Right atrium auricular region (tissue), 2 donors: Measurements from ENCODE around the gene DPP10. TPM values are rescaled to one million over a fixed set of nuclear protein-coding genes. Genes with fewer than 3 reads are reported as not detected.

Experiments
- DNase-seq: peaks from one replicate; pipeline ENCODE4 v3.0.0-alpha.2; 2019; ENCODE audit warnings: low spot score
- H3K27ac ChIP-seq, 2 donors: fragments of 200-600 bp; sonication (generic); 1 replicate in 1 of 2; 2 replicates in 1 of 2; pipeline ENCODE4 v1.5.1; 2016 to 2019
- H3K27me3 ChIP-seq, 2 donors: fragments of 200-600 bp; sonication (generic); one replicate each; pipeline versions ENCODE4 v1.5.1 to v1.6.0; 2017 to 2019
- H3K36me3 ChIP-seq: fragments of 200-600 bp; sonication (generic); one replicate; pipeline ENCODE4 v1.5.1; 2016
- H3K4me1 ChIP-seq, 2 donors: fragments of 200-600 bp; sonication (generic); one replicate each; pipeline versions ENCODE4 v1.5.1 to v1.6.0; 2017 to 2019
- H3K4me3 ChIP-seq, 2 donors: fragments of 200-600 bp; sonication (generic); 1 replicate in 1 of 2; 2 replicates in 1 of 2; pipeline ENCODE4 v1.5.1; 2017 to 2019; ENCODE audit warnings: mild to moderate bottlenecking in 1 of 2, moderate library complexity in 1 of 2
- H3K9me3 ChIP-seq, 2 donors: fragments of 200-600 bp; sonication (generic); one replicate each; pipeline ENCODE4 v1.5.1; 2019
- CTCF ChIP-seq, 2 donors: fragments of 200-600 bp; sonication (generic); IDR thresholded peaks; one replicate each; pipeline ENCODE4 v1.5.1; 2019; ENCODE audit warnings: antibody characterized with exemption in 2 of 2
- total RNA-seq, 2 donors: library from RNA; depleted of rRNA; stranded (reverse); fragments of >200 nt; gene quantifications; one replicate each; pipeline ENCODE4 v1.1.0, GENCODE V29; 2016

Gene DPP10
- total RNA-seq, 2 donors from 2014 or later: not detected

DNA sequence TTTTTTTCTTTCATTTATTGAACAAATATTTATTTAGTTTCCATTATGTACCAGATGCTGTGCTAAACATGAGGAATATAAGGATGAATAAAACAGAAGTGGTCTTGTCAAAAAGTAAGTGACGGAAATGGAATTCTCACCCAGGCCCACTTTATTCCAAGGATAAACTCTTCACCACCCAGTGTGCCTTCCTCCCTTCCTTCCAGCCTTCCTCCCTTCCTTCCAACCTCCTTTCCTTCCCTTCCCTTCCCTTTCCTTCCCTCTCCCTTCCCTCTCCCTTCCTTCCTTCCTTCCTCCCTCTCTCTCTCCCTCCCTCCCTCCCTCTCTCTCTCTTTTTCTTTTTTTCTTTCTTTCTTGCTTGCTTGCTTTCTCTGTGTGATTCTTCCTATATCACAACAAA is 240.8 kb downstream of the DPP10 start:
- no peak overlapping the region for H3K27ac ChIP-seq
- no peak for DNase-seq
- no peak overlapping the region for H3K4me3 ChIP-seq
- H3K36me3 ChIP-seq: no peaks in the 10 kb centered on the region
- no peak for TF ChIP-seq CTCF (IDR thresholded peaks at IDR 0.05)
- H3K9me3 ChIP-seq: no peaks in the 10 kb centered on the region
- H3K27me3 ChIP-seq: no peaks in the 10 kb centered on the region
- H3K4me1 ChIP-seq: no peaks in the 10 kb centered on the region

DNA sequence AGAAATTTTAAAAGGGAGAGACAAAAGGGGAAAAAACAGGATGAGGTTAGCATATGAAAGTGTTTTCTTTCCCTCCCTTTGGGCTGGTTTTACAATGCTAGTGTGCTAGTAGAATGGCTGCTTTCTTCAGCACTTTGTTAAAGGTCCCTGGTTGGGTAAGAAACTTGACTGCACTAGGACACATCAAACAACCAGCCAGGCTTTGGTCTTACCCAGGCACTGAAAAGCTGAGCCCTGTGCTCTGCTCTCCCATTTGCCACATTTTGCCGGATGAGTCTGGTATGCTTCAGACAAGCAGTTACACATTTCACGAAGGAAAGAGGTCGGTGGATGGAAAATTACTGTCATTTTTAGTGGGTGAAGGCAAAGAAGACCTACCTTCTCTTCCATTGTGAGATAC is 242.0 kb downstream of the DPP10 start:
- no peak for DNase-seq
- Histone ChIP-seq H3K27me3 (no peaks in the 10 kb centered on the region), H3K4me3 (no peak overlapping the region), H3K4me1 (no peaks in the 10 kb centered on the region), H3K27ac (no peak overlapping the region), H3K9me3 (no peaks in the 10 kb centered on the region), H3K36me3 (no peaks in the 10 kb centered on the region)
- TF ChIP-seq CTCF (IDR thresholded peaks at IDR 0.05): no peak

DNA sequence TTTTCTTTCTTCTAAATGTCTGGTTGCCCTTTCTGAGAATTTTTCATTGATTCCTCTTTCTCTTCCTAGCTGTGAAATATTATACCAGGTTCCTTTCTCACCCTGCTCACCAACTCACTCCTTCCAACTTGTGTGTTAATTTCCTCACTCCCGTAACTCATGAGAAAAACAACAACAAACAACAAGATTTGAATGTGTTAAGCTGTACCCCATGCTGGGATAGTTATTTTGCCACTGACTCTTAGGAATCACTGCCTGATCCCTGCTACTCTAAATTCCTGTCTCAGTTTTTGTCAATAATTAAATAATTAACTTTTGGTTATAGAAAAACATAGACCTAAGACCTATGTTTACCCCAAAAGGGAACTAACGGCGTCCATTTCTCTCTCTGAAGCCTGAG is 242.7 kb downstream of the DPP10 start:
- Histone ChIP-seq H3K4me3 (no peak overlapping the region), H3K36me3 (no peaks in the 10 kb centered on the region), H3K9me3 (no peaks in the 10 kb centered on the region), H3K27me3 (no peaks in the 10 kb centered on the region), H3K27ac (no peak overlapping the region), H3K4me1 (no peaks in the 10 kb centered on the region)
- DNase-seq: no peak
- TF ChIP-seq CTCF (IDR thresholded peaks at IDR 0.05): no peak

- H3K4me1 ChIP-seq: no peaks in the 10 kb centered on the region
- no peaks in the 10 kb centered on the region for H3K27me3 ChIP-seq
- no peaks in the 10 kb centered on the region for H3K36me3 ChIP-seq
- H3K9me3 ChIP-seq: no peaks in the 10 kb centered on the region
- H3K4me3 ChIP-seq: no peak overlapping the region
- TF ChIP-seq CTCF (IDR thresholded peaks at IDR 0.05): no peak
- H3K27ac ChIP-seq: no peak overlapping the region
- no peak for DNase-seq
Observed at GRCh38 chr2:114688241-114688640, 245.8 kb downstream of the DPP10 start.

DNA sequence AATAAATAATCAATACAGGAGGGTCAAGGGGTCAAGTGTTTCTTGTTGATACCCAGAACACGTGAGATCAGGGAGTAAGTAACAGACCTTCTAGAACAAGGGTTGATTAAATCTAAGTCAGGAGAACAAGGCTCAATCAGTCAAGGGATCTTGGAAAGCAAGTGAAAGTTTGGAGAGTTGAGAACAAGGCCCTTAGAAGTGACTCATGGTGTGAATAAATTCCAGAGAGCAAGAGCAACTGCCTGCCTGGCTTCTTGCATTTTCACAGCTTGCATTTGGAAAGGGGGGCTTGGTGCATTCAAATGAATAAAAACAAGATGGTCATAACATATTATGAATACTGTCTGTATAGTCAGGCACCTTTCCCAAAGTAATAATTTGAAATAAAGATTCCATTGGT is 256.1 kb downstream of the DPP10 start:
- H3K27me3 ChIP-seq: no peaks in the 10 kb centered on the region
- no peaks in the 10 kb centered on the region for H3K4me1 ChIP-seq
- TF ChIP-seq CTCF (IDR thresholded peaks at IDR 0.05): no peak
- no peak for DNase-seq
- H3K9me3 ChIP-seq: no peaks in the 10 kb centered on the region
- H3K36me3 ChIP-seq: no peaks in the 10 kb centered on the region
- H3K4me3 ChIP-seq: no peak overlapping the region
- no peak overlapping the region for H3K27ac ChIP-seq

GRCh38 chr2:114699423-114699944 is 257.0 kb downstream of the DPP10 start:
- no peaks in the 10 kb centered on the region for H3K27me3 ChIP-seq
- TF ChIP-seq CTCF (IDR thresholded peaks at IDR 0.05): no peak
- H3K4me3 ChIP-seq: no peak overlapping the region

More at GRCh38 chr2:114699423-114699944, 257.0 kb downstream of the DPP10 start:
- Histone ChIP-seq H3K36me3 (no peaks in the 10 kb centered on the region), H3K27ac (no peak overlapping the region), H3K4me1 (no peaks in the 10 kb centered on the region), H3K9me3 (no peaks in the 10 kb centered on the region)
- DNase-seq: no peak
